ENCODE data around the gene BIN1.
"Not testable (repeated sequence)": the region's sequence is repeated elsewhere in the genome, so short reads cannot be mapped to it uniquely, and the experiment has no call there.

Gene BIN1

GRCh38 chr2:127045792-127046501 lies 61.0 kb downstream of the BIN1 start:
- DNase-seq, result no peak

GRCh38 chr2:127044977-127045661 lies 61.8 kb downstream of the BIN1 start:
- DNase-seq, result no peak

- DNase-seq, result no peak
Observed at GRCh38 chr2:127044165-127044718, 62.7 kb downstream of the BIN1 start.

GRCh38 chr2:127043367-127044164 lies 63.4 kb downstream of the BIN1 start:
- DNase-seq, result no peak

- no peak for DNase-seq
Observed at GRCh38 chr2:127041259-127041970, 65.5 kb downstream of the BIN1 start.

- no peak for DNase-seq
Observed at GRCh38 chr2:127040169-127040568, 66.8 kb downstream of the BIN1 start.

GRCh38 chr2:127039387-127040031 lies 67.4 kb downstream of the BIN1 start:
- no peak for DNase-seq

GRCh38 chr2:127037476-127037875 lies 69.5 kb downstream of the BIN1 start:
- no peak for DNase-seq

- no peak for DNase-seq
Observed at GRCh38 chr2:127034883-127035611, 71.9 kb downstream of the BIN1 start.

GRCh38 chr2:127034051-127034450 lies 72.9 kb downstream of the BIN1 start:
- no peak for DNase-seq

GRCh38 chr2:127032621-127033020 lies 74.3 kb downstream of the BIN1 start:
- DNase-seq, result no peak

- no peak for DNase-seq
Observed at GRCh38 chr2:127029350-127030051, 77.5 kb downstream of the BIN1 start.

- DNase-seq, result not testable (repeated sequence)
Observed at GRCh38 chr2:127028745-127029144, 78.2 kb downstream of the BIN1 start.

- DNase-seq, result no peak
Observed at GRCh38 chr2:127027715-127028114, 79.2 kb downstream of the BIN1 start.

- peak; percentile 59 to 65 for DNase-seq
Observed at GRCh38 chr2:127025359-127026166, 81.4 kb downstream of the BIN1 start.

GRCh38 chr2:127024769-127025358 lies 82.1 kb downstream of the BIN1 start:
- DNase-seq, result no peak

- DNase-seq, result no peak
Observed at GRCh38 chr2:127023504-127023903, 83.5 kb downstream of the BIN1 start.

GRCh38 chr2:127022817-127023216 lies 84.1 kb downstream of the BIN1 start:
- no peak for DNase-seq

- DNase-seq, result no peak
Observed at GRCh38 chr2:127020536-127020935, 86.4 kb downstream of the BIN1 start.

- no peak for DNase-seq
Observed at GRCh38 chr2:127017548-127017947, 89.4 kb downstream of the BIN1 start.
